Measurements from ENCODE around the gene SLC6A19. TPM values are rescaled to one million over a fixed set of nuclear protein-coding genes. Genes with fewer than 3 reads are reported as not detected.

The SLC6A19 gene
- total and polyA plus RNA-seq, 2 of the 13 experiments (the other 11 are each of a cell fraction or from before 2014, with no cell fraction given), result 0.02 TPM; not detected in 1

DNA sequence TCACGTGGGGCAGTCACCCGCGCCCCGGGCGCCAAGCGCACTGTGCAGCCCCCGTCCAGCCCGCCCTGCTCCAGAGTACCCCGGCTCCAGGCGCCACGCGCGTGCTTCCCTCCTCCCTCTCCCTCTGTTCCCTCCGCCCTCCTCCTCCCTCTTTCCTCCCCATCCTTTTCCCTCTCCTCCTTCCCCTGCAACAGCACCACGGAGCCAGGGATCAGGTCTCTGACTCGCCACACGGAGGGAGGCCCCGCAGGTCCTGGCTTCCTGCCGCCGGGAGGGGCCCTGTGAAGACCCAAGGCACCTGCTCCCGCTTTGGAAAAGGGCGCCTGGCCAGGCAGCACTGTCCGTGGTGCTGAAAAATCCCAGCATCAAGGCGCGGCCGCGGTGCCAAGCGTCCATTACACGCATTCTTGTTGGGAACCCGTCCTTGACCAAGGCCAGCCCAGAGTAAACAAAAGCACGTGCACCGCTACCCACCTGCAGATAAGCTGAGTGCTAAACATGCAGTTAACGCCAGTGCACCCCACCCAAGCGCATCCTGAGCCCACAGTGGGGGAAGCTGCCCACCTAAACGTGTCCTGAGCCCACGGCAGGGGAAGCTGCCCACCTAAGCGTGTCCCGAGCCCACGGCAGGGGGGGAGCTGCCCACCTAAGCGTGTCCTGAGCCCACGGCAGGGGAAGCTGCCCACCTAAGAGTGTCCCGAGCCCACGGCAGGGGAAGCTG lies 45.5 kb downstream of the SLC6A19 start (continued):
- TF ChIP-seq, protein P1, sequence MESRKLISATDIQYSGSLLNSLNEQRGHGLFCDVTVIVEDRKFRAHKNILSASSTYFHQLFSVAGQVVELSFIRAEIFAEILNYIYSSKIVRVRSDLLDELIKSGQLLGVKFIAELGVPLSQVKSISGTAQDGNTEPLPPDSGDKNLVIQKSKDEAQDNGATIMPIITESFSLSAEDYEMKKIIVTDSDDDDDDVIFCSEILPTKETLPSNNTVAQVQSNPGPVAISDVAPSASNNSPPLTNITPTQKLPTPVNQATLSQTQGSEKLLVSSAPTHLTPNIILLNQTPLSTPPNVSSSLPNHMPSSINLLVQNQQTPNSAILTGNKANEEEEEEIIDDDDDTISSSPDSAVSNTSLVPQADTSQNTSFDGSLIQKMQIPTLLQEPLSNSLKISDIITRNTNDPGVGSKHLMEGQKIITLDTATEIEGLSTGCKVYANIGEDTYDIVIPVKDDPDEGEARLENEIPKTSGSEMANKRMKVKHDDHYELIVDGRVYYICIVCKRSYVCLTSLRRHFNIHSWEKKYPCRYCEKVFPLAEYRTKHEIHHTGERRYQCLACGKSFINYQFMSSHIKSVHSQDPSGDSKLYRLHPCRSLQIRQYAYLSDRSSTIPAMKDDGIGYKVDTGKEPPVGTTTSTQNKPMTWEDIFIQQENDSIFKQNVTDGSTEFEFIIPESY (CRISPR knock-in tag; IDR thresholded peaks at IDR 0.05), result no peak
- TF ChIP-seq ATF7-NPFF (CRISPR knock-in tag; IDR thresholded peaks at IDR 0.05; ENCODE audit: low read depth) (peak; percentile 44; the same call in 1 of the 2 replicates), HDAC2 (CRISPR knock-in tag; IDR thresholded peaks at IDR 0.05) (peak; percentile 69), HCFC1 (IDR thresholded peaks at IDR 0.05; ENCODE audit: low read depth, low read length) (no peak), ZNF432 (CRISPR knock-in tag; IDR thresholded peaks at IDR 0.05; ENCODE audit: borderline replicate concordance) (no peak), CEBPG (CRISPR knock-in tag; IDR thresholded peaks at IDR 0.05) (no peak), ZNF549 (CRISPR knock-in tag; IDR thresholded peaks at IDR 0.05) (no peak; the same call in 1 of the 2 replicates), ARNT (IDR thresholded peaks at IDR 0.05) (no peak), MEF2D (CRISPR knock-in tag; IDR thresholded peaks at IDR 0.05) (0 out of 2 replicates have a peak, but pooled peaks have one; percentile 30), U2AF1 (optimal IDR thresholded peaks at IDR 0.05; ENCODE audit: low read depth, low read length) (no peak), HMG20A (CRISPR knock-in tag; IDR thresholded peaks at IDR 0.05; ENCODE audit: borderline replicate concordance) (peak; percentile 13; the same call in 1 of the 2 replicates), ZNF547 (CRISPR knock-in tag; IDR thresholded peaks at IDR 0.05) (peak; percentile 43; the same call in 1 of the 2 replicates), KLF9 (CRISPR knock-in tag; IDR thresholded peaks at IDR 0.05; ENCODE audit: low read depth) (no peak), ISL2 (CRISPR knock-in tag; IDR thresholded peaks at IDR 0.05) (peak; percentile 53; the same call in 1 of the 2 replicates), ONECUT2 (CRISPR knock-in tag; IDR thresholded peaks at IDR 0.05) (0 out of 2 replicates have a peak, but pooled peaks have one; percentile 43), ZNF382 (CRISPR knock-in tag; IDR thresholded peaks at IDR 0.05; ENCODE audit: borderline replicate concordance) (no peak), MAFG (CRISPR knock-in tag; IDR thresholded peaks at IDR 0.05) (no peak), HHEX (CRISPR knock-in tag; IDR thresholded peaks at IDR 0.05) (no peak), ZNF44 (CRISPR knock-in tag; IDR thresholded peaks at IDR 0.05) (no peak), ATAD3A (CRISPR knock-in tag; IDR thresholded peaks at IDR 0.05) (0 out of 2 replicates have a peak, but pooled peaks have one; percentile 44), ZNF75D (CRISPR knock-in tag; IDR thresholded peaks at IDR 0.05; ENCODE audit: borderline replicate concordance) (peak; percentile 69; the same call in 1 of the 2 replicates)
- TF ChIP-seq, protein P2, sequence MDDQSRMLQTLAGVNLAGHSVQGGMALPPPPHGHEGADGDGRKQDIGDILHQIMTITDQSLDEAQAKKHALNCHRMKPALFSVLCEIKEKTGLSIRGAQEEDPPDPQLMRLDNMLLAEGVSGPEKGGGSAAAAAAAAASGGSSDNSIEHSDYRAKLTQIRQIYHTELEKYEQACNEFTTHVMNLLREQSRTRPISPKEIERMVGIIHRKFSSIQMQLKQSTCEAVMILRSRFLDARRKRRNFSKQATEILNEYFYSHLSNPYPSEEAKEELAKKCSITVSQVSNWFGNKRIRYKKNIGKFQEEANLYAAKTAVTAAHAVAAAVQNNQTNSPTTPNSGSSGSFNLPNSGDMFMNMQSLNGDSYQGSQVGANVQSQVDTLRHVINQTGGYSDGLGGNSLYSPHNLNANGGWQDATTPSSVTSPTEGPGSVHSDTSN (CRISPR knock-in tag; IDR thresholded peaks at IDR 0.05; ENCODE audit: borderline replicate concordance), result peak; percentile 88
- TF ChIP-seq, protein P3, sequence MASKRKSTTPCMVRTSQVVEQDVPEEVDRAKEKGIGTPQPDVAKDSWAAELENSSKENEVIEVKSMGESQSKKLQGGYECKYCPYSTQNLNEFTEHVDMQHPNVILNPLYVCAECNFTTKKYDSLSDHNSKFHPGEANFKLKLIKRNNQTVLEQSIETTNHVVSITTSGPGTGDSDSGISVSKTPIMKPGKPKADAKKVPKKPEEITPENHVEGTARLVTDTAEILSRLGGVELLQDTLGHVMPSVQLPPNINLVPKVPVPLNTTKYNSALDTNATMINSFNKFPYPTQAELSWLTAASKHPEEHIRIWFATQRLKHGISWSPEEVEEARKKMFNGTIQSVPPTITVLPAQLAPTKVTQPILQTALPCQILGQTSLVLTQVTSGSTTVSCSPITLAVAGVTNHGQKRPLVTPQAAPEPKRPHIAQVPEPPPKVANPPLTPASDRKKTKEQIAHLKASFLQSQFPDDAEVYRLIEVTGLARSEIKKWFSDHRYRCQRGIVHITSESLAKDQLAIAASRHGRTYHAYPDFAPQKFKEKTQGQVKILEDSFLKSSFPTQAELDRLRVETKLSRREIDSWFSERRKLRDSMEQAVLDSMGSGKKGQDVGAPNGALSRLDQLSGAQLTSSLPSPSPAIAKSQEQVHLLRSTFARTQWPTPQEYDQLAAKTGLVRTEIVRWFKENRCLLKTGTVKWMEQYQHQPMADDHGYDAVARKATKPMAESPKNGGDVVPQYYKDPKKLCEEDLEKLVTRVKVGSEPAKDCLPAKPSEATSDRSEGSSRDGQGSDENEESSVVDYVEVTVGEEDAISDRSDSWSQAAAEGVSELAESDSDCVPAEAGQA (IDR thresholded peaks at IDR 0.05; ENCODE audit: low read depth), result no peak
- TF ChIP-seq, protein P3 (CRISPR knock-in tag; IDR thresholded peaks at IDR 0.05; ENCODE audit: borderline replicate concordance), result peak; percentile 85; the same call in 1 of the 2 replicates

Measured in HepG2 (cell line).